ENCODE data around the gene GSTM5. TPM values are rescaled to one million over a fixed set of nuclear protein-coding genes. Genes with fewer than 3 reads are reported as not detected.

Gene GSTM5
- total and polyA plus RNA-seq, 2 of the 4 experiments (the other 2 are of a cell fraction) = 0.36 to 1.2 TPM

DNA sequence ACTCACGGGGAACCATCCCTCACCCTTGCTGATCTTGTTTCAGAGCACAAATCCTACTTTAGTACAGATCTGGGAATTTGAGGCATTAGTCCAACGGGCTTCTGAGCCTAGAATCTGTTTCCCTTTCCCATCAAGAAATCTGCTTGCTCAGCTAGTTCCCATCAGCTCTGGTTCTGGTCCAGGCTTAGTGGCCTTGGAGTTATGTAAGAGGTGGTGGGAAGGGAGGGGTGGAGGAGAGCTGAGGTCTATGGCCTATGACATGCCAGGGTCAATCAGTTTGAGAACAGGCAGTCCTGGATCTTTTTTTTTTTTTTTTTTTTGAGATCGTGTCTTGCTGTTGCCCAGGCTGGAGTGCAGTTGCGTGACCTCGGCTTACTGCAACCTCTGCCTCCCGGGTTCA lies 20.3 kb upstream of the GSTM5 start:
- no peak for DNase-seq
- Histone ChIP-seq H4K91ac (ENCODE audit: insufficient read depth, low read depth, low read length) (no peak overlapping the region), H3K4me3 (ENCODE audit: insufficient read depth, low read depth, low read length) (no peak overlapping the region), H3K27ac (ENCODE audit: insufficient read depth, low read length) (no peak overlapping the region), H2BK15ac (ENCODE audit: low read depth, low read length) (no peak overlapping the region), H3K27me3 (ENCODE audit: control insufficient read depth, insufficient read depth, low read length) (no peaks in the 10 kb centered on the region), H3K18ac (ENCODE audit: low read depth, low read length) (no peak overlapping the region), H4K8ac (ENCODE audit: low read depth in 2 of 2, low read length in 2 of 2) (no peak overlapping the region), H2AFZ (replicated peaks; ENCODE audit: low read length, poor library complexity) (no peak overlapping the region), H3K9ac (ENCODE audit: low read depth, low read length) (no peak overlapping the region), H3K4ac (ENCODE audit: low read depth, low read length) (no peak overlapping the region), H3K9me1 (ENCODE audit: insufficient read depth, low read length) (no peaks in the 10 kb centered on the region), H2BK5ac (ENCODE audit: low read depth, low read length, poor library complexity, severe bottlenecking) (no peak overlapping the region), H3K36me3 (ENCODE audit: control insufficient read depth, insufficient read depth, low read length) (no peaks in the 10 kb centered on the region), H3K4me2 (ENCODE audit: low read depth, low read length) (no peak overlapping the region), H3K4me1 (ENCODE audit: control insufficient read depth, insufficient read depth, low read length) (no peaks in the 10 kb centered on the region), H3K23ac (ENCODE audit: low read depth, low read length) (no peak overlapping the region), H3K14ac (replicated peaks; ENCODE audit: low read depth, low read length) (no peak overlapping the region), H4K20me1 (ENCODE audit: insufficient read depth, low read length) (no peaks in the 10 kb centered on the region), H2BK20ac (ENCODE audit: low read depth, low read length) (no peak overlapping the region), H4K5ac (ENCODE audit: low read depth, low read length) (no peak overlapping the region), H3K9me3 (ENCODE audit: control insufficient read depth, insufficient read depth, low read length) (no peaks in the 10 kb centered on the region), H3K79me1 (ENCODE audit: low read depth in 1 of 2, low read length in 2 of 2) (no peaks in the 10 kb centered on the region), H2AK5ac (ENCODE audit: low read depth, low read length) (no peak overlapping the region), H3K56ac (ENCODE audit: extremely low read depth, insufficient read depth, low read length) (no peak overlapping the region), H2AK9ac (replicated peaks; ENCODE audit: low read depth, low read length, poor library complexity) (no peak overlapping the region), H2BK120ac (ENCODE audit: low read depth, low read length) (no peak overlapping the region)
- intact Hi-C loops (cut with micrococcal nuclease) = no loop called here
- BruUV-seq (replicated peaks) = no TSS peak
- no CpG with 5 or more reads among the region's 6 CpGs for WGBS, 2 experiments (ENCODE audit: extremely low coverage in 2 of 2, insufficient read length in 1 of 2)
- in situ Hi-C loops (cut with MboI; ENCODE audit: low sequenced_read_pairs) = no loop called here
- ChIA-PET POLR2A (ENCODE audit: unreplicated experiment) (no interaction called here), CTCF (no interaction called here)
- no peak for ATAC-seq (ENCODE audit: low read depth)
- dilution Hi-C loops (cut with HindIII; ENCODE audit: low sequenced_read_pairs, unreplicated experiment) = no loop called here
- TF ChIP-seq SMC3 (IDR thresholded peaks at IDR 0.05; ENCODE audit: low read depth, low read length) (no peak), MAFK (IDR thresholded peaks at IDR 0.05; ENCODE audit: low read depth, low read length) (no peak), USF2 (IDR thresholded peaks at IDR 0.05; ENCODE audit: low read depth, low read length) (no peak), RAD21 (IDR thresholded peaks at IDR 0.05; ENCODE audit: low read length) (no peak), MXI1 (IDR thresholded peaks at IDR 0.05; ENCODE audit: borderline replicate concordance, low read depth, low read length) (no peak), POLR2A (IDR thresholded peaks at IDR 0.05; ENCODE audit: low read depth, low read length) (no peak), NFE2L2 (IDR thresholded peaks at IDR 0.05; ENCODE audit: low read depth, low read length) (no peak), CEBPB (IDR thresholded peaks at IDR 0.05; ENCODE audit: low read depth, low read length) (no peak), CHD1 (IDR thresholded peaks at IDR 0.05; ENCODE audit: low read depth, low read length) (no peak), RCOR1 (IDR thresholded peaks at IDR 0.05; ENCODE audit: insufficient replicate concordance, low read length) (no peak)
- TF ChIP-seq, protein P1, sequence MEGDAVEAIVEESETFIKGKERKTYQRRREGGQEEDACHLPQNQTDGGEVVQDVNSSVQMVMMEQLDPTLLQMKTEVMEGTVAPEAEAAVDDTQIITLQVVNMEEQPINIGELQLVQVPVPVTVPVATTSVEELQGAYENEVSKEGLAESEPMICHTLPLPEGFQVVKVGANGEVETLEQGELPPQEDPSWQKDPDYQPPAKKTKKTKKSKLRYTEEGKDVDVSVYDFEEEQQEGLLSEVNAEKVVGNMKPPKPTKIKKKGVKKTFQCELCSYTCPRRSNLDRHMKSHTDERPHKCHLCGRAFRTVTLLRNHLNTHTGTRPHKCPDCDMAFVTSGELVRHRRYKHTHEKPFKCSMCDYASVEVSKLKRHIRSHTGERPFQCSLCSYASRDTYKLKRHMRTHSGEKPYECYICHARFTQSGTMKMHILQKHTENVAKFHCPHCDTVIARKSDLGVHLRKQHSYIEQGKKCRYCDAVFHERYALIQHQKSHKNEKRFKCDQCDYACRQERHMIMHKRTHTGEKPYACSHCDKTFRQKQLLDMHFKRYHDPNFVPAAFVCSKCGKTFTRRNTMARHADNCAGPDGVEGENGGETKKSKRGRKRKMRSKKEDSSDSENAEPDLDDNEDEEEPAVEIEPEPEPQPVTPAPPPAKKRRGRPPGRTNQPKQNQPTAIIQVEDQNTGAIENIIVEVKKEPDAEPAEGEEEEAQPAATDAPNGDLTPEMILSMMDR (conservative IDR thresholded peaks at IDR 0.05; ENCODE audit: low read depth, low read length) = no peak
